HFF-Myc (cell line): ENCODE measurements around the gene STT3B.

Source experiments
- DNase-seq: peaks from one replicate; pipeline ENCODE4 v3.0.0-alpha.2; 2011; ENCODE audit warnings: low read depth; ENCODE audit errors: extremely low read depth
- H3K4me3 ChIP-seq: replicated peaks from 2 replicates; pipeline ENCODE4 v1.5.1; 2011; ENCODE audit warnings: low read depth, mild to moderate bottlenecking, control low read depth, low read length
- TF ChIP-seq, protein P1 (sequence below): IDR thresholded peaks from 2 replicates; pipeline ENCODE4 v1.5.1; 2012; ENCODE audit warnings: mild to moderate bottlenecking, low read depth, low read length, control low read depth; ENCODE audit errors: missing control alignments

Gene STT3B

DNA sequence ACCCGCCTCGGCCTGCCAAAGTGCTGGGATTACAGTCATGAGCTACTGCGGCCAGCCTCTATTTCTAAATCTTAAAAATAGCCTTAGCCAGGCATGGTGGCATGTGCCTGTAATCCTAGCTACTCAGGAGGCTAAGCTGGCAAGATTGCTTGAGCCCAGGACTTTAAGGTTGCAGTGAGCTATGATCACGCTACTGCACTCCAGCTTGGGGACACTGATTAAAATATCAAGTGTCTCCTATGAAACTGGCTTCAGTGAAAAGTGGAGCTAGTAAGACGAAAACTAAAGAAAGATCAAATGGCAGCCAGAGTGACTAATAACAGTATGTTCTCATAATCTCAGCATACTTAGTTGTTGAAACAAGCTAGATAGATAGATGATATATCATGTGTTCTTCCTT lies 112.5 kb downstream of the STT3B start:
- TF ChIP-seq, protein P1, sequence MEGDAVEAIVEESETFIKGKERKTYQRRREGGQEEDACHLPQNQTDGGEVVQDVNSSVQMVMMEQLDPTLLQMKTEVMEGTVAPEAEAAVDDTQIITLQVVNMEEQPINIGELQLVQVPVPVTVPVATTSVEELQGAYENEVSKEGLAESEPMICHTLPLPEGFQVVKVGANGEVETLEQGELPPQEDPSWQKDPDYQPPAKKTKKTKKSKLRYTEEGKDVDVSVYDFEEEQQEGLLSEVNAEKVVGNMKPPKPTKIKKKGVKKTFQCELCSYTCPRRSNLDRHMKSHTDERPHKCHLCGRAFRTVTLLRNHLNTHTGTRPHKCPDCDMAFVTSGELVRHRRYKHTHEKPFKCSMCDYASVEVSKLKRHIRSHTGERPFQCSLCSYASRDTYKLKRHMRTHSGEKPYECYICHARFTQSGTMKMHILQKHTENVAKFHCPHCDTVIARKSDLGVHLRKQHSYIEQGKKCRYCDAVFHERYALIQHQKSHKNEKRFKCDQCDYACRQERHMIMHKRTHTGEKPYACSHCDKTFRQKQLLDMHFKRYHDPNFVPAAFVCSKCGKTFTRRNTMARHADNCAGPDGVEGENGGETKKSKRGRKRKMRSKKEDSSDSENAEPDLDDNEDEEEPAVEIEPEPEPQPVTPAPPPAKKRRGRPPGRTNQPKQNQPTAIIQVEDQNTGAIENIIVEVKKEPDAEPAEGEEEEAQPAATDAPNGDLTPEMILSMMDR, result no peak
- no peak overlapping the region for H3K4me3 ChIP-seq
- no peak for DNase-seq

GRCh38 chr3:31648286-31648968 lies 115.7 kb downstream of the STT3B start:
- TF ChIP-seq, protein P1, result no peak
- DNase-seq, result no peak
- H3K4me3 ChIP-seq, result no peak overlapping the region

GRCh38 chr3:31652296-31652695 lies 119.6 kb downstream of the STT3B start:
- H3K4me3 ChIP-seq, result no peak overlapping the region
- no peak for DNase-seq
- TF ChIP-seq, protein P1, result no peak

- TF ChIP-seq, protein P1, result no peak
- H3K4me3 ChIP-seq, result no peak overlapping the region
- DNase-seq, result no peak
Measured at GRCh38 chr3:31653464-31653863, 120.7 kb downstream of the STT3B start.

DNA sequence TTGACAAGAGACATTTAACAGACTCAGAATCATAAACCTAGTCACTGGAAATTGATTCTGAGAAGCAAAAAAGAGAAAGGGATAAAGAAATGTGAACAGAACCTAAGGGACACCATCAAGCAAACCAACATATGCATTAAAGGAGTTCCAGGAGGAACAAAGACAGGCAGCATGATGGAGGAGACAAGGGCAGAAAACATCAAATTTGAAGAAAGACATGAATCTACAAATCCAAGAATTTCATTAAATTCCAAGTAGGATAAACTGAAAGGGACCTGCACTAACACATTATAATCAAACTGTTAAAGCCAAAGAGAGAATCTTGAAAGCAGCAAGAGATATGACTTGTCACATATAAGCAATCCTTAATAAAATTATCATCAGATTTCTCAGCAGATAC lies 122.3 kb downstream of the STT3B start:
- no peak overlapping the region for H3K4me3 ChIP-seq
- TF ChIP-seq, protein P1, result no peak
- no peak for DNase-seq

GRCh38 chr3:31659246-31659645 lies 126.5 kb downstream of the STT3B start:
- DNase-seq, result no peak
- H3K4me3 ChIP-seq, result no peak overlapping the region
- TF ChIP-seq, protein P1, result no peak

DNA sequence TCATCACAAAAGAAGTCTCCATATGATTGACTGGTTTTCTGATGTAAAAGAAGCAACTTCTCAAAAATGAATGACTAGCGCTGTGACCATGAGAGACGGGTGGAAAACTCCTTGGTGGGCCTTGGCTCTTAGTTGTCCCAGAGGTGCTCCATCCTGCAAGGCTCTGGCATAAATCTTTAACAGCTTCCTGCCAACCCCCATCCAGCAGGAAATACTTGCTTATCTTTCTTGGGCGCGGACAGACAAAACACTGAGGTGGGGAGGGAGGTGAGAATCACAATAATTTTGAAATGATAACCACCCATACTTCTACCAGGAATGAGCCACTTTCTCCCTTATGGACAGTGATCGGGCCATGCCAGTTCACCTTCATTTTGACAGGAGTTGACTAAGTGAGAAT lies 128.6 kb downstream of the STT3B start:
- no peak overlapping the region for H3K4me3 ChIP-seq
- TF ChIP-seq, protein P1, result no peak
- DNase-seq, result no peak
